Astrocyte (in vitro differentiated cells and primary cell): ENCODE data around the gene STK24. TPM values are rescaled to one million over a fixed set of nuclear protein-coding genes. Genes with fewer than 3 reads are reported as not detected.

Experiments used
- DNase-seq: peaks from one replicate; pipeline ENCODE4 v3.0.0-alpha.2; 2010; ENCODE audit warnings: low read depth
- FAIRE-seq: peaks from 2 replicates; lab custom pipeline; 2011; peaks lifted over from hg19 to GRCh38; lab: Jason Lieb, UNC
- H2AFZ ChIP-seq: 2 replicates; pipeline ENCODE4 v1.6.0; 2012; ENCODE audit warnings: low read depth, low read length, inconsistent platforms
- H3K27ac ChIP-seq: 2 replicates; pipeline ENCODE4 v1.5.1; 2011; ENCODE audit warnings: low read depth, low read length, inconsistent platforms
- H3K27me3 ChIP-seq: 2 replicates; pipeline ENCODE4 v1.6.0; 2011; ENCODE audit warnings: low read length, inconsistent platforms; ENCODE audit not compliant: insufficient read depth
- H3K36me3 ChIP-seq: 2 replicates; pipeline ENCODE4 v1.5.1; 2011; ENCODE audit warnings: low read length, inconsistent platforms; ENCODE audit not compliant: insufficient read depth
- H3K4me1 ChIP-seq: 2 replicates; pipeline ENCODE4 v1.5.1; 2011; ENCODE audit warnings: low read length, inconsistent platforms; ENCODE audit not compliant: insufficient read depth
- H3K4me2 ChIP-seq: 2 replicates; pipeline ENCODE4 v1.6.0; 2012; ENCODE audit warnings: low read length, inconsistent platforms
- H3K4me3 ChIP-seq: 2 replicates; pipeline ENCODE4 v1.5.1; 2011; ENCODE audit warnings: low read depth, mild to moderate bottlenecking, low read length, inconsistent platforms; ENCODE audit not compliant: insufficient read depth
- H3K79me2 ChIP-seq: 2 replicates; pipeline ENCODE4 v1.6.0; 2012; ENCODE audit warnings: mild to moderate bottlenecking, low read length, inconsistent platforms; ENCODE audit not compliant: insufficient read depth
- H3K9ac ChIP-seq: 2 replicates; pipeline ENCODE4 v1.6.0; 2012; ENCODE audit warnings: mild to moderate bottlenecking, low read length, inconsistent platforms
- H3K9me3 ChIP-seq: 2 replicates; pipeline ENCODE4 v1.5.1; 2012; ENCODE audit warnings: low read depth, mild to moderate bottlenecking, low read length, inconsistent platforms; ENCODE audit not compliant: insufficient read depth
- H4K20me1 ChIP-seq: 2 replicates; pipeline ENCODE4 v1.6.0; 2012; ENCODE audit warnings: low read length, inconsistent platforms; ENCODE audit not compliant: insufficient read depth
- H3K27ac Mint-ChIP-seq: one replicate; pipeline ENCODE4 v1.8.0; 2021; ENCODE audit warnings: mild to moderate bottlenecking, mixed read lengths; ENCODE audit not compliant: unreplicated experiment
- H3K27me3 Mint-ChIP-seq: one replicate; pipeline ENCODE4 v1.8.0; 2021; ENCODE audit warnings: low read depth, mixed read lengths; ENCODE audit not compliant: unreplicated experiment
- H3K36me3 Mint-ChIP-seq: one replicate; pipeline ENCODE4 v1.8.0; 2021; ENCODE audit warnings: low read depth, mixed read lengths; ENCODE audit not compliant: unreplicated experiment
- H3K4me1 Mint-ChIP-seq: one replicate; pipeline ENCODE4 v1.8.0; 2021; ENCODE audit warnings: low read depth, mixed read lengths; ENCODE audit not compliant: unreplicated experiment
- H3K4me3 Mint-ChIP-seq: one replicate; pipeline ENCODE4 v1.8.0; 2021; ENCODE audit warnings: mild to moderate bottlenecking, moderate library complexity, mixed read lengths; ENCODE audit not compliant: unreplicated experiment
- H3K9me3 Mint-ChIP-seq: one replicate; pipeline ENCODE4 v1.8.0; 2021; ENCODE audit warnings: mild to moderate bottlenecking, mixed read lengths; ENCODE audit not compliant: unreplicated experiment
- EZH2 ChIP-seq: IDR thresholded peaks from 2 replicates; pipeline ENCODE4 v1.6.1; 2012; ENCODE audit warnings: mild to moderate bottlenecking, low read length, inconsistent platforms; ENCODE audit not compliant: insufficient read depth
- total RNA-seq: library from RNA; stranded (reverse); gene quantifications from 2 replicates; pipeline ENCODE4 v1.2.1, GENCODE V29; 2021
- TF ChIP-seq, protein P1 (sequence below): IDR thresholded peaks from 2 replicates; pipeline ENCODE4 v1.5.1; 2011; ENCODE audit warnings: low read depth, mild to moderate bottlenecking, inconsistent platforms, low read length, moderate library complexity; ENCODE audit not compliant: insufficient read depth

STK24 gene
- total RNA-seq, 1 donor from 2014 or later, result 96.1 TPM

DNA sequence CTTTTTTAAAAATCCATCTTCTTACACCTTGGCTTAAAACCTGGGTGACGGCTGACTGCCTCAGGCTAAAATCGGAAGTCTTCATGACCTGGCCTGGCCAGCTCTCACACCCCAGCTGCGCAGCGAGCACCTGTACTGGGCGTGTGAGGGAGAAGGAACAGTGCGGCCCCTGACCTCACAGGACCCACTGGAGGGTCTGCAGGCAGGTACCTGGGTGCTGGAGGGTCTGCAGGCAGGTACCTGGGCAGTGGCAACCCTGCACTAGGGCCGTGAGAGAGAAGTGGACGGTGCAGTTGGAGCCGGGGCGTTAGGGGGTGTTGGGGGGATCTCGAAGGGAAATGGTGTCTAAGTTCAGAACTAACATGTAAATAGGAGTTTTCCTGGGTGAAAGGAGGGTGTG is 144.3 kb downstream of the STK24 start:
- no peaks in the 10 kb centered on the region for H3K9me3 ChIP-seq
- peaks cover 17% of the 10 kb centered on the region for H3K36me3 ChIP-seq
- no peaks in the 10 kb centered on the region for H3K79me2 ChIP-seq
- H3K4me1 ChIP-seq, result peaks cover 8% of the 10 kb centered on the region
- H3K9ac ChIP-seq, result no peak overlapping the region
- H3K4me3 ChIP-seq, result no peak overlapping the region
- no peak overlapping the region for H2AFZ ChIP-seq
- no peak overlapping the region for H3K27ac ChIP-seq
- H4K20me1 ChIP-seq, result peaks cover 16% of the 10 kb centered on the region
- Mint-ChIP-seq H3K36me3 (peaks cover 40% of the 10 kb centered on the region), H3K4me1 (peaks cover 17% of the 10 kb centered on the region), H3K27me3 (no peaks in the 10 kb centered on the region), H3K4me3 (no peak overlapping the region), H3K27ac (no peak overlapping the region), H3K9me3 (no peaks in the 10 kb centered on the region)
- no peak for TF ChIP-seq EZH2
- TF ChIP-seq, protein P1, sequence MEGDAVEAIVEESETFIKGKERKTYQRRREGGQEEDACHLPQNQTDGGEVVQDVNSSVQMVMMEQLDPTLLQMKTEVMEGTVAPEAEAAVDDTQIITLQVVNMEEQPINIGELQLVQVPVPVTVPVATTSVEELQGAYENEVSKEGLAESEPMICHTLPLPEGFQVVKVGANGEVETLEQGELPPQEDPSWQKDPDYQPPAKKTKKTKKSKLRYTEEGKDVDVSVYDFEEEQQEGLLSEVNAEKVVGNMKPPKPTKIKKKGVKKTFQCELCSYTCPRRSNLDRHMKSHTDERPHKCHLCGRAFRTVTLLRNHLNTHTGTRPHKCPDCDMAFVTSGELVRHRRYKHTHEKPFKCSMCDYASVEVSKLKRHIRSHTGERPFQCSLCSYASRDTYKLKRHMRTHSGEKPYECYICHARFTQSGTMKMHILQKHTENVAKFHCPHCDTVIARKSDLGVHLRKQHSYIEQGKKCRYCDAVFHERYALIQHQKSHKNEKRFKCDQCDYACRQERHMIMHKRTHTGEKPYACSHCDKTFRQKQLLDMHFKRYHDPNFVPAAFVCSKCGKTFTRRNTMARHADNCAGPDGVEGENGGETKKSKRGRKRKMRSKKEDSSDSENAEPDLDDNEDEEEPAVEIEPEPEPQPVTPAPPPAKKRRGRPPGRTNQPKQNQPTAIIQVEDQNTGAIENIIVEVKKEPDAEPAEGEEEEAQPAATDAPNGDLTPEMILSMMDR, result no peak
- FAIRE-seq (no peak), DNase-seq (no peak)
- no peaks in the 10 kb centered on the region for H3K27me3 ChIP-seq
- H3K4me2 ChIP-seq, result no peak overlapping the region

DNA sequence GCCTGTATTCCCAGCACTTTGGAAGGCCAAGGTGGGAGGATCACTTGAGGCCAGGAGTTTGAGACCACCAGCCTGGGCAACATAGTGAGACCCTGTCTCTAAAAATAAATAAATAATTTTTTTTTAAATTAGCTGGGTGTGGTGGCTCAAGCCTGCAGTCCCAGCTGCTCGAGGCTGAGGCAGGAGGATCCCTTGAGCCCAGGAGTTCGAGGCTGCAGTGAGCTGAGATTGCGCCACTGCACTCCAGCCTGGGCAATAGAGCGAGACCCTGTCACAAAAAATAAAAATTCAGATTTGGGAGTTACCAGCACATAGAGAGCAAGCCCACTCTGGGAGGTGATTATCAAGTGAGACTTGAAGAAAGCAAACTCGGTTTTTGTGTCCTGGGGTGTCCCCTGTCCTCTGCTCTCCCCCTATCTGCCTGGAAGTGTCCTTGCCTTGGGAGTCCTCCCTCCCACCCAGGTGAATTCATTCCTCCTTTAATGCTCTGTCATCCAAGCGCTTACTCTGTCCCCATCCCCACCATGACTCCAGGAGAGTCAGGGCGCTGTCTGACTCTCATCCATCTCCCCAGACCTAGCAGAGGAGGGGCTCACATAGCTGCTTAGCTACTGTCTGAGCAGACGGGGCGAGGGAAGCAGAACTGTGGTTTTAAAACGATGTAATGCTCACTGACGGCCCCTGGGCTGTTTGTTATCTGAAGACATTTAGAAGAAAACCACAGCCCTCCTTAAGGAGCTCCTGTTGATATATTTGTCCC is 146.8 kb downstream of the STK24 start:
- Histone ChIP-seq H3K27ac (no peak overlapping the region), H4K20me1 (peaks cover 16% of the 10 kb centered on the region), H3K4me2 (no peak overlapping the region), H3K36me3 (peaks cover 14% of the 10 kb centered on the region), H3K4me1 (peaks cover 8% of the 10 kb centered on the region), H3K27me3 (no peaks in the 10 kb centered on the region), H2AFZ (no peak overlapping the region), H3K9ac (no peak overlapping the region), H3K9me3 (no peaks in the 10 kb centered on the region), H3K4me3 (no peak overlapping the region), H3K79me2 (no peaks in the 10 kb centered on the region)
- Mint-ChIP-seq H3K4me3 (peak overlapping the region; percentile 54), H3K36me3 (peaks cover 47% of the 10 kb centered on the region), H3K27ac (peak overlapping the region; percentile 77), H3K4me1 (peaks cover 17% of the 10 kb centered on the region), H3K27me3 (no peaks in the 10 kb centered on the region), H3K9me3 (no peaks in the 10 kb centered on the region)
- DNase-seq (peak; percentile 33), FAIRE-seq (no peak)
- no peak for TF ChIP-seq EZH2

DNA sequence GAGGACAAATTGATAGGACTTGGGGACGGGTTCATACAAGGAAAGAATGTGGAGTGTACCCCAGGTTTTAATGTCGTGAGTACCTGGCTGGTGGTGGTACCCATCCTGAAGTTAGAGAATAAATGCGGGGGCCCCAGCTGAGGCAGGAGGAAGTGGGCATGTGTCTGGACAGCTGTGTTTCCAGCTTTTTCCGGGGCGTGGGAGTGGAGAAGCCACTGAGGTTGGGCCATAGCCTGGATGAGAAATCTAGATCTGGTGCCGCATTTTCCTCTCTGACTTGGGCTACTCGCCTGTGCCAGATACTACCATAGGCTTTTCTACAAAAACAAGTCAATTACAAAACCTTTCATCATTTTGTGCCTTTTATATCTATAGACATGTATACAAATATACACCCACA is 147.4 kb downstream of the STK24 start:
- Histone ChIP-seq H3K4me1 (peaks cover 8% of the 10 kb centered on the region), H3K9ac (no peak overlapping the region), H3K36me3 (peaks cover 20% of the 10 kb centered on the region), H3K27me3 (no peaks in the 10 kb centered on the region), H3K9me3 (no peaks in the 10 kb centered on the region), H3K4me2 (no peak overlapping the region), H2AFZ (no peak overlapping the region), H4K20me1 (peaks cover 16% of the 10 kb centered on the region), H3K79me2 (no peaks in the 10 kb centered on the region), H3K4me3 (no peak overlapping the region), H3K27ac (no peak overlapping the region)
- Mint-ChIP-seq H3K9me3 (no peaks in the 10 kb centered on the region), H3K4me1 (peaks cover 17% of the 10 kb centered on the region), H3K27ac (no peak overlapping the region), H3K27me3 (no peaks in the 10 kb centered on the region), H3K4me3 (no peak overlapping the region), H3K36me3 (peaks cover 49% of the 10 kb centered on the region)
- no peak for DNase-seq
- TF ChIP-seq, protein P1, result no peak
- no peak for TF ChIP-seq EZH2
- no peak for FAIRE-seq
